ENCODE data around the gene ST7.

ST7 gene

DNA sequence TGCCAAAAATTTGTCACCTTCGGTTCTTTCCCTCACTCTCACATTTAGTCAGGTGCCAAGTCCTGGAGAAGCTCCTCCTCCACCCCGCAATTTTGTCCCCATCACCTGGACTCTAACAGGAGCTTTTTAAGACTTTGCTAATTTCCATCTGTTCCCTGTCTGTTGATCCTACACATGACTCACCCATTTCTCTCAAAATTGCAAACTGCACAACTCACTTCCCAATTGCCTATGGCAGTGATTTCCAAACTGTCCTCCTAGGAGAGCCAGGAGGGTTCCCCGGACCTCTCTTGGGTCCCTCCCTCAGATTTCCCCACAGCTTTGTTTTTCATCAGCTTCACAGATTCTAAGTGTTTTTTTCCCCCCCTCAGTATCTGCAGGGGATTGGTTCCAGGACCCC, 249.2 kb downstream of the ST7 start:
- ATAC-seq: no peak

DNA sequence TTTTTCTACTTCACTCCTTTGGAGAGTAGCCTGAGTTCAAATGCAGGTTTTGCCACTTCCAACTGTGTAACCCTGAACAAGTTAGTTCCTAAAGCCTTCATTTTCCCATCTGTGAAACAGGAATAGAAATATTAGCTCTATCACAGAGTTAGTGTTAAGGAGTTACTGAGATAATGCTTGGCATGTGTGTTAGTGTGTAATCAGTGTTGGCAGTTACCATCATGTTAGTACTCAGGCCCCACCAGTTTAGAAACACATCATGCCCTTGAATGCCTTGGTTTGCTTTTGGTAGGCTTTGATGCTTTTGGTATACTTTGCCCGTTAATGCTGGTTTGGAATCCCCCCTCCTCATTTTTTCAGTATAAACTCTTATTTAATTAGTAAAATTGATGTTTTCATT, 249.9 kb downstream of the ST7 start:
- ATAC-seq: no peak

DNA sequence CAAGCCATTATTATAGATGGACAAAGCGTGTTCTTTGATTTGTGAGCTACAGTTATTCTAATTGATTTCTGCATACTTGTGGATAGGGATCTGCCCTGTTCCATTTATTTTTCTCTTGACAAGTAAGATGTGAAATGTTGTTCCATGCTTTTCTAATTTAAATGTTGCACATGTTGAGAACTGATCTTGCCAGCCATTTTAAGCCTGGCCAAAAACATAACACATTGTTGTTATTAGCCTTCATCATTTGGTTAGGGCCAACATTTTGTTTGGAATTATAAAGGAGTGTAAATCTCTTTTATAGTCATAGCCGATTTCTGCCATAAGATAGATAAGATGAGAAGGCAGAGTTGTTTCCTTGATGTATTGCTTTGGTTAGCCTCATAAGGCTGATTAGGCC, 252.6 kb downstream of the ST7 start:
- no peak for ATAC-seq

DNA sequence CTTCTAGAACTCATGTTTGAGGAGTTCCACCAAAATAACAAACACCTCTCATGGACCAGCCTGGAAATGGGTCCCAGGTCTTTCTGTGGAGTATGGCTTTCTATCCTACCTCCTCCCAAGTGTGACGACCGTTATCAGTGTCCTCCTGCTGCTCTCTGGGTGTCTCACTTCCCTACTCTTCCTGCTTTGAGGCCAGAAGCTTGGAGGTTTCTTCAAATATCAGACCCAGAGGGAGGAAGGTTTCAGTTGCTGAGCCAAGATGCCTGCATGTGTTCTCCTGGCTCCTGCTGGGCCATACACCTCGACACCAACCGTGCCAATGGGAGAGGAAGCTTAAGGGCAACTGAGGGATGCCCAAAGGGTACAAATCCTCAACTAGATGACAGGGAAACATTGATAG, 255.0 kb downstream of the ST7 start:
- ATAC-seq: no peak

DNA sequence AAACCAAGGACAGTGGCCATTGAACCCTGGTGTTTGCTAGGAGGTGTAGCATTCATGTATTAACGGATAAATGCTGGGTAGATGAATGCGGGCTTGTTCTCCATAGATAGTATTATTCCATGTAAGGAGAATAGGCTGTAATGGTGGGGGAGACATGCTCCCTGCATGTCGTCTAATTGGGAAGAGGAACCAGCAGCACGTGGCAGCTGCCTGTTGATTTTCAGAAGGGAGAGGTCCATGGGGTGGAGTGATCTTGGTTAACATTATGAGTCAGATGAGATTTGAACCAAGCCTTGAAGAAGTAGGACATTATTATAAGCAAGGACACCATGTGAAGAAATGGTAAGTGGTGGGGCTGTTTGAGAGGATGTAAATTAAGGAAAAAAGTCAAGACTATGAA, 257.1 kb downstream of the ST7 start:
- no peak for ATAC-seq

DNA sequence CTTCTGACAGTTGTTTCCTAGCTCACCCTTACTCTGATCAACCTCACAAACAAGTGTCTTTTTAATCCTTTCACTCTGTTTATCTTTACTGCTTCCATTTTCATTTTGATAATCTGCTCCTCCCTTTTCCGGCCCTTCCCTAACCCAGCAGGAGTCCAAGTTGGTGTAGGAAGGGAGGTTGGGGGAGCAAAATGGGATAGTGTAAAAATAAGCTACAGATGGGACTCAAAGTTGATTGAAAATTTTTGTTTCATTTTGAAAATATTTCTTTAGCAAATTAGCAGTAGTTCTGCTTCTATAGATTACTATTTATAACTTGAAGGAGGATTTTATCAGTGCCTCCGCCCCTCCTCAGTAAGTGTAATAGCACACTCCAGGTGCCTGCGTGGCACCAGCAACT, 257.6 kb downstream of the ST7 start:
- ATAC-seq: no peak

DNA sequence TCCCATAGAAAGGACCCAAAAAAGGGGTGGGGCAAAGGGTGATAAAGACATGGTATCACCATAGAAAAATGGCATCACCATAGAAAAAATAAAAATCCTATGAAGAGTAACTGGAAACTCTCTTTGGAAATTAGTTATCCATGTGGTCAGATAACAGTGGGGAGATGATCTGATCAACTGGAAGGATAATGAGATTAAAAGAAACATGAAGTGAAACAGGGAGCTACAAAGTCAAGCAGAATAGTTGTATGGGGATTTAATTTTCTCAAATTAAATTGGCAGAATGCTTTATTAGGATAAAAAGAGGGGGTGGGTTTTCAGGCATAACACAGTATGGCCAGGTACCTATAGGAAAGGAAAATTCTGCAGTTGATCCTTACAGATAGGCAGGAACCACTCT, 258.3 kb downstream of the ST7 start:
- ATAC-seq: no peak

DNA sequence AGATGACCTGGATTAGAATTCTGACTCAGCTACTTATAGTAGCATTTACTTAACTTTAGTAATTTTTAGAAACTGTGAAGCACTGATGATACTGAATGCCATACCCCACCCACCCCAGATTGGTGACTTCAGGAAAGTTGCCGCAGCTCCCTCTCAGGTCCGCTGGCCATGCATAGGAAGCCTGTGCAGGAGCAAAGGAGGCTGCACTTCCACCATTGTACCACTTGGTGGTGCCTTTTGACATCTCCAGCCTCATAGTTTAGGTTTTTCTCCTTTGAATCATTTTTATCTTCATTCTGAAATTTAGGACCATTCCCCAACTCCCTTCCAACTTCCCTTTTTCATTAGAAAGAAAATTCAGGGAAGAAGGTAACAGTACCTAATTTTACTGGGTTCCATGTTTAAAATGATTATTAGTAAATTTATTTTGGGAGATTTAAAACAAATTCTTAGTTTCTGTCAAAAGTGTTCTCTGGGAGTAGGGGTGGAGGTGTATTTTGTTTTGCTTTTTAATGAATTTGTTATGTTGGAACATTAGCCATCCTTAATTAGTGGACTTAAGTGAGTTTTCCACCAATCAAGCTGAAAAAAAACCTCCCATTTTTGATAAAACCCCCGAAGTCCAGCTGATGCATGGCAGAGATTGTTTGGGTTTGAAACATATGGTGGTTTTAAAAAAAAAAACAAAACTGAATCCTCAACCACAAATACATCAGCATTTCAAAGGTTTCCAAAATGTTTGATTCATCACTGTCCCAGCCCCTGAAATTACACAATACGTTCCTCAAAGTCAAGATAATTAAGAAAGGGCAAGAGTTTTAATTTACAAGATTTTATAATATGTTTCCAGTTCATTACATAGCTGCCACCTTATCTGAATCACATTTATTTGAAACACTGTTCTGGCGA, 259.9 kb downstream of the ST7 start:
- peak in 1 of 2 donors; percentile 53 for ATAC-seq

DNA sequence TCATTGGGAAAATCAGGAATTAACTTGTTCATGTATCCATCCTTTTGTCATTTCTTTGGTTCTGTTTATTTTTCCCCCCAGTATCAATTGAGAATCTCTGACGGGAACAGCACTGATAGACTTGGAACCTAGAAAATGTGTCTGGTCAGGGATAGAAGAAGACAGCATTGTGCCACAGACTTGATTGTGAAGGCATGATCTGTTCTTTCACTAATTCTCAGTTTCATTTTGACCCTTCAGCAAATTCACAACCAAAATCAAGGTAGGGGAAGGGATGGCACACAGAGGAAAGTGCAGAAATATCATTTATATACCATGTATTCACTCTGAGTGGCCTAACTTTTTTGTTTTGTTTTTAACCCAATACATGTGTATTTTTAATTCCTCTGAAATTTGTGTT, 262.7 kb downstream of the ST7 start:
- no peak for ATAC-seq

DNA sequence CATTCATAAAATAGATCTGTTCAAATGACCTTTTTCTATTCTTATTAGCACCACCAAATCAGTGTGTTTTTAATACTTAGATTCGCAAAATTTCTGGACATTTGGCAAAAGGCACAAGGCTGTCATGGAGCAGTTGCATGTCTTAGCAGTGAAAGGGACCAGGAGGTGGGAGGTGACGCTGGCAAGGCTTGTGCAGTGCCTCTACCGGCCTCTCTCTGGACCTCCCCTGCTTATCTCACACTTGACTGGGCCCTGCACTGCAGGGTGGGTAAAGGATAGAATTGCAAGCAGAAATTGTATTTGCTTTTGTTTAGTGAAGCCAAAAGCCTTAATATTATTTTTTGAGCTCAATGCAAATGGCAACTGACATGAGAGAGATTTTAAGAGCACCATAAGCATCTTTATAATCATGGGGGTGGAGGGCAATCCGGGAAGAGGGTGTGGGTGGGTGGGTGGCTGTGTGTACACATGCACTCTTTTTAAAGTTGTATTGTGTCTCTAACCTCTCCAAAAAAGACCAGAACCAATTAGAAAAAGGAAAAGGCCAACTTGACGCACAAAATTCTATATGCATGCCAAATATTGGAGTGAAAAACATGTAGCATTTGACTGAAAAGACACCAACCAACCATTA, 263.3 kb downstream of the ST7 start:
- ATAC-seq: no peak

DNA sequence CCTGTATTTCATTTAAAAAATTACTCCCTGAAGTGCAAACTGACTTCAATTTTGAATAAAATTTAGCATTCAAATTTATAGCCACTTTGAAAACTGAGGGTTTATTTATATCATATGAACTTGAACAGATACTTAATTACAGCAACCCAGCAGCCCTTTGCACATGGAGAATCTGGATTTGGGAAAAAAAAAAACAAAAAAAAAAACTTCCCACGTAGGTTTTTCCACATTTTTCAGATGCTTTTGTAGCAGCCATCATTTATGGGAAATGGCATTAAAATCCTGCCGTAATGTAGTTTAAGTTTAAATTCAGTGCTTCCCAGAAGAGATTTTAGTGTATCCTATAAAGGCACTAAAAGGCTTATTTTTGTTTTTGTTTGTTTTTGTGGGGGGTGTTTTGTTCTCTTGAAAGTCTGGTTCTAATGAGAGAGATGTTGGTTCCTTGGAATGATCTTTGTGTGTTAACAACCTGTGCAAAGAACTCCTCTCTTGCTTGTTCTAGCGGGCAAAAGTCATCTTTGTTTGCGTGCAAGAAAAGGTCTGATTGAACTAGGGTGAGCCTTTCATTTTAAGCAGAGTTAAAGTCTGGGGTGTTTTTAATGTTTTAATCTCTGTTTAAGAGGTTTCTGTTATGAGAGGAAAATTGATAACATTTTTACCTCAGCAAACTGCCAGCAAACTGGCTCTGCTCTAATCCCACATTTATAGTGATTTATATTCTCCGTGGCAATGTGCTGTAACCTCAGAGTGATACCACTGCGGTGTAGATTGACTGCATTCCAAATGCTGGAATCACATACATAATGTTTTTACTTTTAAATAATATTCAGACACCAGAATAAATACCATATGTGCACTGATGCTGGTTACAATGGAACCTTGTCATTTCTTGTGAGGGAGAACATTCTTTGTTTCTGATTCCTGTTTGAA, 264.1 kb downstream of the ST7 start:
- no peak for ATAC-seq

DNA sequence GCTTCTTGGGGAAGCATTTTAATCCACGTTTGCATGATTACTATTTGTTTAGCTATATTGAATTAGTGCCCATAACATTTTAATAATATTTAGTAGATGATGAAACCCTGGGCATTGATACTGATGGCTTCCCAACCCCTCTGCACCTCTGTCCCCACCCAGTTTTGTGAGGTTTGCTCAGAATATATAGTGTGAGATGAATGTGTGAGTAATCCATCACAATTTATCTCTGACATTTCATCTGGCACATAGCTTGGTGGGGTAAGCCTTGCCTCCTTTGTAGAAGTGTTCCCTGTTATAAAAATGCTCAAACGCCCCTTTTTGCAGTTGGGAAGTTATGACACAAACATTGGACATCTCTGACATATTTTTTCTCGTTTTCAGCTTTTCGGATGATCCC, 265.4 kb downstream of the ST7 start:
- ATAC-seq: no peak

DNA sequence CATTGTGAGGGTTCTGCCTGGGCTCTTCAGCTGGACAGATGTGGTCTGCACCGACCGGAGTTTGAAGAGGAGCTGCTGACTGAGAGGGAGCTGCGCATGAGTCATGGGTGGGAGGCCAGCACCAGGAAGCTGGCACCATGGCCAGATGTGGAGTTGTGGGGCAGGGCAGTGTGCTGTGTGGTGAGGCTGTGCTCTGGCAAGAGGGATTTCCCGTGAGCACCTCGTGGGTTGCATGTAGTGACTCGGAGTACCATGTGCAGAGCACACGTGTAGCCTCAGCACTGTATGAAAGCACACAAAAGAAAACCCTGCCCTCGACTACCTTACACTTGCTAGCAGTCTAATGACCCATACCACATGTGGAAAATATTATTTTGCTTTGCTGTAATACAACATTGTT, 266.2 kb downstream of the ST7 start:
- peak in 1 of 2 donors; percentile 32 for ATAC-seq

DNA sequence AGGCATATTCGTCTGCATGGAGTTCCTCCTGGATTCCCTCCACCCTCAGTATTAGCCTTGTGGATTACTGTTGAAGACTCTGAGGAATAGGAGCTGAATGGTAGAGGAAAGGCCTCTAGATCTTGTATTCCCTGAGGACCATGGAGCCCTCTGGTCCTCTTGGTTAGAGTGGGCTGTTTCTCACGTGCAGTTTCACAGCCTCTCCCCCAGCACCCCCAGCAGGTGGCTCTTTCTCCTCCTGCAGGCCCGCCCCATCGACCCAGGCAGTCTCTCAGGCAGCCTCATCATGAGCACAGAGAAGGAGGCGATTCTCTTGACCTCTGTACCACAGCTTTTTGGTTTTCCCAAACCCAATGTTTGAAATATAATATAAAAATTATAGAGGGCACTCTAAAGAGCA, 267.5 kb downstream of the ST7 start:
- no peak for ATAC-seq

DNA sequence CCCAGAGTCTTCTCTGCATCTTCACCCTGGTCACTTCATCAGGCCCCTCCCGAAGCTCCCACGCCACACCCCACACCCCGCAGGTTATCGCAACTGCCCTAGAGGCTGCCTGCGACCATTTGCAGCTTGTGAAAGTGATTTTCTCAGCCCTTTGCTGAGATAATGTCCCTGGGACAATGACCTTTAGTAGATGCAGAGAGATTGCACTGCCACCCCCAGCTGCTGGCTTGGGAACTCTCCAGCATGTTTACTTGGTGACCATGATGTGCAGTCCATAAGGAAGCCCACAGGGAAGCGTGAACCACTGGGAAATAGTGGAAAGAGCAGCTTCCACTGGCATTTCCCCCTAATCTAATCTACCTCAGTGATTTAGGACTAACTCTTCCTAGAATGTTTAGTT, 272.2 kb downstream of the ST7 start:
- ATAC-seq: no peak

DNA sequence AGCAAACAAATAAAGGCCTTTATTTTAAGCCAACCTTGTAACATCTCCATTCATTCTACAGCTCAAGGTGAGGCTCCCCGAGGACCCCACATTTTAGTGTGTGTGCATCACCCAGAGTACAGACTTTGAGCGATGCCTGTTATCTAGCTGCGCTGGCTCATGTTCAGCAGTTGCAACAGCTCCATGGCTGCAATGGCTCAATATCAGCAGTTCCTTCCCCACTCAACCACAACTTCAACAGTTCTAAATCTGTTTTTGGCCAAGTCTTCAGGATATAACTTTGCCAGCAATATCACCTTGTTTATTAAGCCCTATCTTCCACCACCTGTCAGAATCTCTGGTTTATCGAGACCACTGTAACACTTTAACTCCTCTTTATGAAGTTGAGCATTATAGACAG, 273.8 kb downstream of the ST7 start:
- ATAC-seq: no peak

DNA sequence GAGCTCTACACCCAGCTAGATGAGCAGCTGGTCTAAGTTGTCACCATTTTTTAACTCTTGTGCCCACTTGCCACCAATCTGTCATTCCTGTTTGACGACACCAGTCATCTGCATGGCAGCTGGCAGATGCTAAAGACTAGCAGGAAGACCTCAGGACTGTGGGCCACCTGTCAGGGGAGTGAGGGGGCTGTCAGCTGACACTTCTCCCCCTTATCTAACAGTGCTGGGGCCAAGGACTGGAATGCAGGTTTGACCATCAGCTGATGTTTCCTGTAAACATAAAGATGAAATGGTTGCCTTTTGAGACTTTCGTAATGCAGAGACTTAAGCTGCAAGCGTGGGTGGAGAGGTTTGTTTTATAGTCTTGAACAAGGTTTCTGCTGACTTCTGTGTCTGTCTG, 276.0 kb downstream of the ST7 start:
- no peak for ATAC-seq

DNA sequence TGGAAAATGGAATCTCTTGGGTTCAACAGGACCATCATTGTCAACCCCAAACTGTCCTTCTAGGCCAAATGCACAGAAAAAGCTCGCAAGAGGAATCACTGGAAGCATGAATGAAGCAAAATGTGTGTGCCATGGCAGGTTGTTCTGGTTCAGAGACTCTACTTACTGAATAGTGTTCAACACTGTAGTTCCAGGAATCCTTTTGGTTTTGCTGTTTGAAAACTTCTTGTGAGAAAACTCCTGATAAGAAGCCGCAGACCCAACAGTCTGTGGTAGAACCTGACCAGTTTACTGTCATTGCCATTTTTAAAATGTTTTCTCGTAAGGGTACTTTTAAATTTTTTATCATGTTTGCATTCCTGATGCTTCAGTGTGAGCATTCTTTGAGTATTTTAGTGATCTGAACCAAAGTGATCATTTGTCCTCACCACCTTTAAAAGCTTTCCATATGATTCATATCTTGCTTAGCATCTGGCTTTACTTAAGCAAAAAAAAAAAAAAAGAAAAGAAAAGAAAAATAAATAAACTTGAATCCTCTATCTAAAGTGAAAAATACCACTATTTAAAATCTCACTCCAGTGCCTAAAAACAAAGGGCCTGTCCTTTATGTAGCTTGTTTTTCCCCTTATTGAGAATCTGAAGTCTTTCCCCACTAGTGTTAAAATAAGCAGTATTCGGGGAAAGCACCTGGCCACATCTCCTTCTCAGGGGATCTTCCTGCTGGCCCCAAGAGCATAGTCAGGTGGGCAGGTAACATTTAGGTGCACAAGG, 277.2 kb downstream of the ST7 start:
- no peak for ATAC-seq

DNA sequence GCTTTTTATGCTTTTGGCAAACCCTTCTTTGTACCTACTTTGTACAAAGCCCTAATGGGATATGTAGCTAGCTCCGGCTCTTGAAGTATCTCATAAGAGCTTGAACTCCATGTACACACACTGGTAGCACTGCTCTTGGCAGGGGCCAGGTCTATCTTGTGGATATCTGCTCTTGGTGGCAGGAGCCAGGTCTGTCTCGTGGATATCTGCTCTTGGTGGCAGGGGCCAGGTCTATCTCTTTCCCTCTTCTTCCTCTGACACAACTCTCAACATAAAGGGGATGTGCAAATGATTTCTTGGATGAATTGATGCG, 277.7 kb downstream of the ST7 start:
- ATAC-seq: no peak

DNA sequence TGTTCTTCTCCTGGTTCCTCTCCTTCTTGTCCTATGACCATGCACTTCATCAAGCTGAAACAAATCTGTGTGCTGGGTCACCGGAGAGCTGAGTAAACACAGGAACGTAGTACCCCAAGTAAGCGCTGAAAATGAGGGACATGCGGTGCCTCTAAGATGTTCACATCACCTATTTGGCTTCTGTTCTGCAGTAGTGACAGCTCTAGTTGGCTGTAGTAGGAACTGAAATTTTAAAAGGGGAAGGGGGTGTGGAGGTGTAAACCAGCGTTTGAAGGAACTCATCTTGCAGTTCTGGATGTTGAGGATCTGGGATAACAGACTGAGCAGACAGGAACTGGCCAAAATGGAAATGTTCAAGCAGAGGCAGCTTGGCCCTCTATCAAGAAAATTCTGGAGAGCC, 284.3 kb downstream of the ST7 start:
- ATAC-seq: no peak

DNA sequence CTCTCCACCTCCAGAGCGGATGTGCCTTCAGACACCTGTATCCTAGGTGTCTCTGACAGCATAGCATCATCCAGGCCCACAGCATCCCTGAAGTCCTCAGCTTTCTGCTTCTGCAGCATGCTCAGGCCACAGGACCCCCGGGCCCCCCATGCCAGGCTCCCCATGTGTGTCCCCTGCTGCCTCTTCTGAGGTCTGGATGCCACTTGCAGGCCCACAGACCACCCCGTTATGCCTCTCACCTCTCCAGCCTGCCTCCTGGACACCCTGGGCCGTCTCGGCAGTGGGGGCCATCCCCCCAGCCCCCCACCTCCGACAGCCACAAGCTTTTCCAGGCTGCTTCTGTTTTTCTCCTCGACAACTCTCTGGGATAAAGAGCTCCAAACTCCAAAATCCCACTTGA, 285.2 kb downstream of the ST7 start:
- no peak for ATAC-seq

DNA sequence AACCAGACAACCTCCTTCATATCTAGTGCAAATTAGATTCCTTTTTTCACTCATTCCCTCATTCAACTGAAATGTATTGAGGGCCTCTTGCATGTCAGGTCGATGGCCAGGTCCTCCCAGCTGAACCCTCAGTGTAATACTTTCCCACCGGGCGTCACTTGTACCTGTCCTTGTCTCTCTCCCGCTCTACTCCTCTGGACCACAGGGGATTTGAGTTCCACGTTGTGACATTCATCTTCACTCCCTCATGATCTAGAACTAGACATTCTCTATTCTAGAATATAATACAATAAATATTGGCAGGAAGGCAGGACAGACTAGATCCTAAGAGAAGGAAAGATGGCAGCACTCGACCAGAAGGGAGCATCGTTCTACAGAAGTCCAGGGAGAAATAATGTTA, 285.6 kb downstream of the ST7 start:
- ATAC-seq: no peak

DNA sequence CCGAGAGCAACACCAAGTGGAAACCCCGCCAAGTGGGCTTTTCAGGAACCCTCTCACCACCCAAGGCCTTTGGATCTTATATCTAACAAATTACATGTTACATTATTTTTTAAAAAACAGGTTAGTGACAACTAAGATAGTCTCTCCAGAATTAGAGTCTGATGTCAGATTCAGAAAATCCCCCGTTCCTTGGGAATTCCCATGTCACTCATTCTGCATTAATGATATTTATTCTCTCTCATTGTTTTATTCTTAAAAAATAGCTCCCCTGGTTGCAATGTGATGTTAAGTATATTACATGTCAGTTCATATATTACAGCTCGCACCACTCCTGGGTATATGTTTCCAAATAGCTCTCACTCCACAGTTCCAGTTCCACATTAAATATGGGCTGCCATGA, 287.8 kb downstream of the ST7 start:
- no peak for ATAC-seq
